ENCODE results near the gene POMGNT2.
"Not testable (repeated sequence)": the region's sequence is repeated elsewhere in the genome, so short reads cannot be mapped to it uniquely, and the experiment has no call there.

GRCh38 chr3:43070670-43071069 lies 35.2 kb downstream of the POMGNT2 start:
- not testable (repeated sequence) for TF ChIP-seq CTCF, POLR2A (IDR thresholded peaks at IDR 0.05)

Data from testis (tissue), 2 donors.